GM12873 (cell line): Measurements from ENCODE around the gene EHD4.

Experiments used
- TF ChIP-seq, protein P1 (sequence below): IDR thresholded peaks from 2 replicates; pipeline ENCODE4 v1.5.1; 2012; ENCODE audit warnings: low read depth, mild to moderate bottlenecking, moderate library complexity, low read length, control low read depth; ENCODE audit not compliant: insufficient read depth; ENCODE audit errors: missing control alignments

EHD4 gene

GRCh38 chr15:41969851-41970431 lies 2.4 kb downstream of the EHD4 start:
- TF ChIP-seq, protein P1, sequence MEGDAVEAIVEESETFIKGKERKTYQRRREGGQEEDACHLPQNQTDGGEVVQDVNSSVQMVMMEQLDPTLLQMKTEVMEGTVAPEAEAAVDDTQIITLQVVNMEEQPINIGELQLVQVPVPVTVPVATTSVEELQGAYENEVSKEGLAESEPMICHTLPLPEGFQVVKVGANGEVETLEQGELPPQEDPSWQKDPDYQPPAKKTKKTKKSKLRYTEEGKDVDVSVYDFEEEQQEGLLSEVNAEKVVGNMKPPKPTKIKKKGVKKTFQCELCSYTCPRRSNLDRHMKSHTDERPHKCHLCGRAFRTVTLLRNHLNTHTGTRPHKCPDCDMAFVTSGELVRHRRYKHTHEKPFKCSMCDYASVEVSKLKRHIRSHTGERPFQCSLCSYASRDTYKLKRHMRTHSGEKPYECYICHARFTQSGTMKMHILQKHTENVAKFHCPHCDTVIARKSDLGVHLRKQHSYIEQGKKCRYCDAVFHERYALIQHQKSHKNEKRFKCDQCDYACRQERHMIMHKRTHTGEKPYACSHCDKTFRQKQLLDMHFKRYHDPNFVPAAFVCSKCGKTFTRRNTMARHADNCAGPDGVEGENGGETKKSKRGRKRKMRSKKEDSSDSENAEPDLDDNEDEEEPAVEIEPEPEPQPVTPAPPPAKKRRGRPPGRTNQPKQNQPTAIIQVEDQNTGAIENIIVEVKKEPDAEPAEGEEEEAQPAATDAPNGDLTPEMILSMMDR: no peak

DNA sequence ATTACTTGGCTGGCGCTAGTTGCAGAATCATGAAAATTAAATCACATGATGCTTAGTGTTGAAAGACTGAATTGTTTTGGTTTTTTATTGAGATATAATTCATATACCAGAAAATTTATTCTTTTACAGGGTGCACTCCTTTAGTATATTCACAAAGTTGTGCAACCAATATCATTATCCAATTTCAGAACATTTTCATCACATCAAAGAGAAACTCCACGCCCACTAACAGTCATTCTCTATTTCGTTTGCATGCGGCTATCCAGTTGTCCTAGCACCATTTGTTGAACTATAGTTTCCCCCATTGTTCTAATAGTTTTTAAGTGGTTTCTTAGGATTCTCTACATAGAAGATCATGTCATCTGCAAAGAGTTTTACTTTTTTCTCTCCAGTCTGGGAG lies 3.7 kb downstream of the EHD4 start:
- TF ChIP-seq, protein P1: no peak

GRCh38 chr15:41967506-41968206 lies 4.7 kb downstream of the EHD4 start:
- TF ChIP-seq, protein P1: no peak

DNA sequence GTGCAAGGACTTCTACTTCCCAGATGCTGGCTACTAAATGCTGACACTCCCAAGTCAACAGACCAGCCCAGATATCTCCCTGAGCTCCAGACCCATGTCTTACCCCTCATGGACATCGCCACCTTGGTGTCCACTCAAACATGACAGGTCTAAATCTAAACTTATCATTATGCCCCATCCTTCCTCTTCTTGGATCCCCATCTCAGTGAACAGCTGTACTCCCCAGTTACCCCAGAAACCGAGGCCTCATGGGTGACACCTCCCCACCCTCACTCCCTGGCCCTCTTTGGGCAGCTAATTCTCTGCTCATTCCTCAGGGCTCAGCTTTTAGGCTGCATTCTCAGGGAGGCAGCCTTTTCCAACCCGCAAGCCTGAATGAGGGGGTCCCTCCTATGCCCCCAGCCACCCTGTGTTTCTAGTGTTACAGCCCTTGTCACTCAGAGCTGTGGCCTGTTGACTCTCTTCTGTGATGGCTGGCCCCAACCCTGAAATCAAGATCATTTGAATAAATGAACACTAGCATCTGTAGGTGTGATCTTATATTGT lies 5.4 kb downstream of the EHD4 start:
- TF ChIP-seq, protein P1: no peak

GRCh38 chr15:41966414-41966812 lies 5.9 kb downstream of the EHD4 start:
- TF ChIP-seq, protein P1: no peak

DNA sequence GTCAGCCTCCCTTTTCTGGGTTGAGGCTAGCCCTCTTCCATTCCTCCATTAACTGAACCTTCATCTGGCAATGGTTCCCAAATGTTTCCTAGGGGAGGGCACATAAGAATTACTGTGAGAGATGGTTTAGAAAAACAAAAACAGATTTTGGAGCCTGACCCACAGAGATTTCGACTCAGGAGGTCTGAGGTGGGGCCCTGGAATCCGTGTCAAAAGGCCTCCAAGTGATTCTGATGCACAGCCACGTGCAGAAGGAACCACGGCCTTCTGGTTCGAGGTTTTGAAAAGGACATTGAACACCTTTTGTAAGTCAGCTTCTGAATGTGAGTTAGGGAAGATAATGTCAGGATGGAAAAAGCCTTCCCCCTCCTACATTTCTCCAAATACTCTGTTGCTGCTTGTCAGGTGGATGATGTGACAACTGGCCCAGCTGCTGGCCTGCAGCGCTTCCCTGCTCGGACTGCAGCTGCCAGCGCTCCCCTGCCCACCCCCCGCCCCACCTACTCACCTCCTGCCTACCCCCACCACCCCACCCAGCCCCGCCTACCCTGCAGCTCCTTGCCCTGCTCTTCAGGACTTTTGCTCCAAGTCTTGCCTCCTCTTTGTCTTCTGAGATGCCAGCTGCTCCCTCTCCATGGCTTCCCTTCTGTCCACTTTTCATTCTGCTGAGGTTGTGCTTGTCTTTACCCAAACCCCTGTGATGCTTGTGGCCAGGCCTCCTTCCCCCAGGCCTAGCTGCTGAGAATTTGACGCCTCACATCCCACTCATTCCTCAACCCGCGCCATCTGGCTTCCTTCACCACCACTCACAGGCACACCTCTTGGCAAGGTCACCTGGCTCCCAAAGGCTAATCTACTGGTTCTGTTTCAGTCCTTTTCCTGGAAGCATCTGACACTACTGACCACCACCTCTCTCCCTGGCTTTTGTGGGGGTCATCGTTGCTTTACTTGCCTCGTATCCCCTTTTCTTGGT lies 6.6 kb downstream of the EHD4 start:
- TF ChIP-seq, protein P1: no peak
